Activated CD4-positive, alpha-beta T cell treated with anti-CD3 and anti-CD28 coated beads, Interleukin-2, amount 10 ng/mL, durations not matched to agents 24 days and 14 days (primary cell): ENCODE data around the gene CALHM5. TPM values are rescaled to one million over a fixed set of nuclear protein-coding genes. Genes with fewer than 3 reads are reported as not detected.
"Not testable (repeated sequence)": the region's sequence is repeated elsewhere in the genome, so short reads cannot be mapped to it uniquely, and the experiment has no call there.

Experiments
- DNase-seq: peaks from one replicate; pipeline ENCODE4 v3.0.0; 2022
- H3K27ac Mint-ChIP-seq: one replicate; pipeline ENCODE4 v1.8.0; 2022; ENCODE audit warnings: mild to moderate bottlenecking, mixed read lengths
- H3K27me3 Mint-ChIP-seq: one replicate; pipeline ENCODE4 v1.8.0; 2022; ENCODE audit warnings: mixed read lengths
- H3K36me3 Mint-ChIP-seq: one replicate; pipeline ENCODE4 v1.8.0; 2022; ENCODE audit warnings: low read depth, mild to moderate bottlenecking, mixed read lengths
- H3K4me1 Mint-ChIP-seq: one replicate; pipeline ENCODE4 v1.8.0; 2021; ENCODE audit warnings: mixed read lengths
- H3K4me3 Mint-ChIP-seq: one replicate; pipeline ENCODE4 v1.8.0; 2022; ENCODE audit warnings: mild to moderate bottlenecking, moderate library complexity, mixed read lengths
- H3K9me3 Mint-ChIP-seq: one replicate; pipeline ENCODE4 v1.8.0; 2021; ENCODE audit warnings: mixed read lengths
- intact Hi-C: fragments of 100-400 bp; cut with micrococcal nuclease; formaldehyde crosslinking; loops from one replicate; pipeline ENCODE4 v1.15.1; 2023
- total RNA-seq: library from RNA; stranded (reverse); gene quantifications from 2 replicates; pipeline ENCODE4 v1.2.3, GENCODE V29; 2022

CALHM5 gene
- total RNA-seq, 1 donor from 2014 or later = not detected

DNA sequence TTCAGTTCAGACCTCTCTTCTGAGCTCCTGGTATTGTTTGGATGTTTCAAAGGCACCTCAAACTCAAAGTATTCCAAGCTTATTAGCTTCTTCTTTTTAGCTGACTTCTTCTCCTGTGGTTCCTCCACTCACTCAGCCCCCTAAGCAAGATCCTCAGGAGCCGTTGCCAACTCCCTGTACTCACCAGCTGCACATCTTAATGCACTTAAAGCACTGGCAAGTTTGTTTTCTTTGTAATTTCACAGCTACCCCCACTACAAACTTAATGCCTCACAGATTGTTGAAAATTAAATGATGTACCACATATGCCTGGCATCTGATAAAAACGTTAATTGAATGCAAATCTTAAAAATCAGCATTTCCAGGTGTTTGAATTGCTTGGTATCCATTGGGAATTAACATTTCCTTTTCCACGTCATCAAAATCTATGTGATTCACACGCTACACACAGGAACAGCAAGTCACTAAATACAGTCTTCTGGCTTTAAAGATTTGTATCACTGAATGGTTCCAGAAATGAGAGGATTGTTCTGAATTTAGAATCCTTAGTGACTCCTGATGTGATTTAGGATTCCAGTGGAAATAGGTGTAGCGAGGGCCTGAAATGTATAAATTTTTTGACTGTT is 25.8 kb upstream of the CALHM5 start:
- Mint-ChIP-seq H3K27me3 (peaks cover 66% of the 10 kb centered on the region), H3K4me3 (no peak overlapping the region), H3K9me3 (peaks cover 40% of the 10 kb centered on the region), H3K27ac (no peak overlapping the region), H3K4me1 (no peaks in the 10 kb centered on the region), H3K36me3 (peaks cover 2% of the 10 kb centered on the region)
- intact Hi-C loops = no loop called here
- DNase-seq = no peak

- H3K36me3 Mint-ChIP-seq = peaks cover 2% of the 10 kb centered on the region
- H3K9me3 Mint-ChIP-seq = peaks cover 29% of the 10 kb centered on the region
- intact Hi-C loops = no loop called here
- H3K4me1 Mint-ChIP-seq = no peaks in the 10 kb centered on the region
- no peak for DNase-seq
- no peak overlapping the region for H3K4me3 Mint-ChIP-seq
- peaks cover 50% of the 10 kb centered on the region for H3K27me3 Mint-ChIP-seq
- H3K27ac Mint-ChIP-seq = no peak overlapping the region
Measured at GRCh38 chr6:116491610-116492330, 19.7 kb upstream of the CALHM5 start.

DNA sequence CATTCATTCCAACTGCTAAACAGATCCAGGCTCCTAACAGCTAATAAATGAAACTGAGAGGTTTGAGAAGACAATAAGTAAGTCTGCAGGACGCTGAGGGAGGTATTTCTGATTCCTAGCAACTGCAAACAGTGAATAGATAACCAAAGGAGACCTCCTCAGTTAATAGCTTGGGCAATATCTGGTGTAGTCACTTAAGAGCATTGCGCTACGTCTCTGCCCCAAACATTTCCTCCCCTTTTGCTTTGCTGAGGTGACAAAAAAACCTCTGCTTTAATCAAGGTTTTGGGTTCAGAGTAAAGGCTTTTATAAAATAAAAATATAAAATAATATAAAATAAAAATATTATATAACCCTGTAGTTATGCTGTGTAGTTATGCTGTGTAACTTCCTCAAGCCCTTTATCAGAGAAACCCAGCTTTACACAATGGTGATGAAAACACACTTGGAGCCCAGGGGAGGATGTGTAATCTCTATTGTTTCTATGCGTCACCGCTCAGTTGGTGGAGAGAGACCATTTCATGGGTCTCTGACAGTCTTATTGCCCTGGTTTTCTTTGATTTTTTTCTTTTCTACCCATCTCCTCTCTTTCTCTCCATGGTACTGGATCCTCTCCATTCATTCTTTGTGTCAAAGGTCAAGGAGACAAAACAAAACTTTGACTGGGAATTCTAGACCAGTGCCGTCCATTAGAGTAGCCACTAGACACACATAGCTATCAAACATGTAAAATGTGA is 18.9 kb upstream of the CALHM5 start:
- H3K4me3 Mint-ChIP-seq = no peak overlapping the region
- H3K36me3 Mint-ChIP-seq = no peaks in the 10 kb centered on the region
- no peak overlapping the region for H3K27ac Mint-ChIP-seq
- intact Hi-C loops = no loop called here
- peaks cover 49% of the 10 kb centered on the region for H3K27me3 Mint-ChIP-seq
- no peak for DNase-seq
- no peaks in the 10 kb centered on the region for H3K4me1 Mint-ChIP-seq
- peaks cover 29% of the 10 kb centered on the region for H3K9me3 Mint-ChIP-seq

DNA sequence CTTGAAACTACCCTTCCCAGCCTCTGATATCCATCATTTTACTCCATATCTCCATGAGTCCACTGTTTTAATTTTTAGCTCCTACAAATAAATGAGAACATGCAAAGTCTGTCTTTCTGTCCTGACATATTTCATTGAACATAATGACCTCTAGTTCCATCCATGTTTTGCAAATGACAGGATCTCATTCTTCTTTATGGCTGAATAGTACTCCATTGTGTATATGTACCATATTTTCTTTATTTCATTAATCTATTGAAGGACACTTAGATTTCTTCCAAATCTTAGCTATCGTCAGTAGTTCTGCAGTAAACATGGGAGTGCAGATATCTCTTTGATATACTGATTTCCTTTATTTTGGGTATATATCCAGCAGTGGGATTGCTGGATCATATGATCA is 16.3 kb upstream of the CALHM5 start:
- Mint-ChIP-seq H3K9me3 (peaks cover 16% of the 10 kb centered on the region), H3K27me3 (peaks cover 40% of the 10 kb centered on the region)
- H3K36me3 Mint-ChIP-seq, H3K4me3 Mint-ChIP-seq, H3K27ac Mint-ChIP-seq, intact Hi-C loops, DNase-seq, H3K4me1 Mint-ChIP-seq: not testable (repeated sequence)

DNA sequence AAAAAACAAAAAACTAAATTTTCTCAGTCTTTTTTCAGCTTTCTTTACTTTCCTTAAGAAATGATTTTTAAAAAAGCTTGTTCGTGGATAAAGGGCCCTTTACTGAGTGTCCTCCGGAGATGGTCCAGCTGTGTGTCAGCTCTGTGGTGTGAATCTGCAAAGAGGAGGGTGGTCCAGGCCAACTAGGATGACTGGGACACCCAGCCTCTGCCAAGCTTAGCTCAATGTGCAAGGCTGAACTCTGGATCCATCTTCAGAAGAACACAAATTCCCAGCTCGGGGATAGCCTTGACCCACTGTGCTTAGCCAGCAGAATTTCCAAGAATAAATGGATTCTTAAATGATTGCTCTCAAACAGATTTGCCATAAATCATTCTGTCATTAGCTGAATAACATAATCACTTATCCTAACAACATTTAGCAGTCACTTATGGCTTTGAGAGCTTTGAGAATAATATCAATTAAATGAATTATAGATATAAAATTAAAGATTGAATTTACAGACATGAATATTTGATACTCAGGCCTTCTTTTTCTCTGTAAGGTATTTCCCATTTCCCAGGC is 14.2 kb upstream of the CALHM5 start:
- DNase-seq = no peak
- intact Hi-C loops = no loop called here
- Mint-ChIP-seq H3K27me3 (peaks cover 23% of the 10 kb centered on the region), H3K9me3 (peaks cover 10% of the 10 kb centered on the region), H3K27ac (no peak overlapping the region), H3K4me3 (no peak overlapping the region), H3K4me1 (peaks cover 2% of the 10 kb centered on the region), H3K36me3 (no peaks in the 10 kb centered on the region)

DNA sequence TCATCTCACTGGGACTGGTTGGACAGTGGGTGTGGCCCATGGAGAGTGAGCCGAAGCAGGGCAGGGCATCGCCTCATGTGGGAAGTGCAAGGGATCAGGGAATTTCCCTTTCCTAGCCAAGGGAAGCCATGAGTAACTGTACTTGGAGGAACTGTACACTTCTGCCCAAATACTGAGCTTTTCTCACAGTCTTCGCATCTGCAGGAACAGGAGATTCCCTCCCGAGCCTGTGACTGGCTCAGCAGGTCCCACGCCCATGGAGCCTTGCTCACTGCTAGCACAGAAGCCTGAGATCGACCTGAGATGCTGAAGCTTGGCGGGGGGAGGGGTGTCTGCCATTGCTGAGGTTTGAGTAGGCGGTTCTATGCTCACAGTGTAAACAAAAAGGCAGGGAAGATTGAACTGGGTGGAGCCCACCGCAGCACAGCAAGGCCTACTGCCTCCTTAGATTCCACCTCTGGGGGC is 10.4 kb upstream of the CALHM5 start:
- peaks cover 2% of the 10 kb centered on the region for H3K4me1 Mint-ChIP-seq
- H3K9me3 Mint-ChIP-seq = peaks cover 21% of the 10 kb centered on the region
- peak overlapping the region; percentile 43 for H3K4me3 Mint-ChIP-seq
- H3K36me3 Mint-ChIP-seq = no peaks in the 10 kb centered on the region
- H3K27me3 Mint-ChIP-seq = peaks cover 33% of the 10 kb centered on the region
- intact Hi-C loops = no loop called here
- H3K27ac Mint-ChIP-seq = no peak overlapping the region
- peak; percentile 74 for DNase-seq

GRCh38 chr6:116507324-116507723 is 4.1 kb upstream of the CALHM5 start:
- DNase-seq = no peak
- Mint-ChIP-seq H3K27ac (no peak overlapping the region), H3K9me3 (peaks cover 29% of the 10 kb centered on the region), H3K27me3 (peaks cover 39% of the 10 kb centered on the region), H3K4me1 (no peaks in the 10 kb centered on the region), H3K36me3 (no peaks in the 10 kb centered on the region), H3K4me3 (no peak overlapping the region)
- intact Hi-C loops = no loop called here

DNA sequence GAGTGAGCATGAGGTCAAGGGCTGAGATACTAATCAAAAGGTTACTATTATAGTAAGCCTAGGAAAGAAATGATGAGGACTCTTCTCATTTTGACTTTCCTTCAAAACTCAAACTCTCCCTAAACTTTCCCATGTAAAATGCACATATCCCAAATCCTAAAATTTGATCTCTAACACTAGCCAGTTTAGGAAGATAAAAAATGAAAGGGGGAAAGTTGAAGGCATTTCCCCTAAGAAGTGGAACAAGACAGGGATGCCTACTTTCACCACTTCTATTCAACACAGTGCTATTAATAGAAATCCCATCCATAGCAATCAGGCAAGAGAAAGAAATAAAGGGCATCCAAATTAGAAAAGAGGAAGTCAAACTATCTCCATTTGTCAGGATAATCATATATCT is 2.9 kb upstream of the CALHM5 start:
- Mint-ChIP-seq H3K4me3 (no peak overlapping the region), H3K36me3 (no peaks in the 10 kb centered on the region), H3K27me3 (peaks cover 37% of the 10 kb centered on the region), H3K4me1 (no peaks in the 10 kb centered on the region), H3K27ac (no peak overlapping the region), H3K9me3 (peaks cover 25% of the 10 kb centered on the region)
- DNase-seq = no peak
- intact Hi-C loops = no loop called here

- no peaks in the 10 kb centered on the region for H3K4me1 Mint-ChIP-seq
- no peak for DNase-seq
- H3K4me3 Mint-ChIP-seq = no peak overlapping the region
- intact Hi-C loops = no loop called here
- H3K36me3 Mint-ChIP-seq = no peaks in the 10 kb centered on the region
- no peak overlapping the region for H3K27ac Mint-ChIP-seq
- peaks cover 13% of the 10 kb centered on the region for H3K9me3 Mint-ChIP-seq
- peaks cover 39% of the 10 kb centered on the region for H3K27me3 Mint-ChIP-seq
Measured at GRCh38 chr6:116512111-116512559, 696 bp downstream of the CALHM5 start.

- intact Hi-C loops = no loop called here
- Mint-ChIP-seq H3K36me3 (no peaks in the 10 kb centered on the region), H3K27me3 (peaks cover 37% of the 10 kb centered on the region)
Measured at GRCh38 chr6:116512734-116513133, 1.3 kb downstream of the CALHM5 start.

DNA sequence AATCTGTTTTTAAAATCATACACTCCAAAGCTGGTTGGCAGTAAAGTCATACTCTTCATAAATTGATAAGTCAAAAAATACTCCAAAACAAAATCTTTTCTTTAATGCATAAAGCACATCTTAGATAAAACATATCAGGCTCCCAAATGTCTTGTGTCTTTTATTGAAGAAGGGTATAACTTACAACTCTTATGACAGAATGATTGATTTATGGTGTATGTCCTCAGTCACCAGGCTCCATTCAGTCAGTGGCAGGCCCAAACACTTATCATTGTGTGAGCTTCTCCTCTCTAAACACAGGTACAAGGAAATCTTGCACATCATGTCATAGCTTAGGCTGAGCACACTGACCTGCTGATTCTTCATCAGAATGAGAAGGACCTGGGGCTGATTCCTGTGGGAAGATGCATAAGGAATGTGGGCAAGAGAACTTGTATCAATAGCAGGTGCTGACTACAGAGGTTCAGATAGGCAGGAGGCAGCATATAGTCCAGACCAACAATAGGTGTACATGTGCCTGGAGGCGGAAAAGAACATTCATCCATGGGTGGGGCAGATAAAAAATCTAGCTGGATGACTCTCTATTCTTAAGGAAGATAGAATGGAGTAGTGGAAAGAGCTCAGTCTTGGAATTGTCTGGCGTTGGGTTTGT is 1.9 kb downstream of the CALHM5 start:
- Mint-ChIP-seq H3K9me3 (peaks cover 11% of the 10 kb centered on the region), H3K4me3 (no peak overlapping the region), H3K36me3 (no peaks in the 10 kb centered on the region), H3K4me1 (no peaks in the 10 kb centered on the region), H3K27ac (no peak overlapping the region), H3K27me3 (peaks cover 42% of the 10 kb centered on the region)
- intact Hi-C loops = no loop called here
- DNase-seq = no peak

More at GRCh38 chr6:116512734-116513133, 1.3 kb downstream of the CALHM5 start:
- Mint-ChIP-seq H3K4me1 (no peaks in the 10 kb centered on the region), H3K4me3 (no peak overlapping the region), H3K27ac (no peak overlapping the region), H3K9me3 (peaks cover 13% of the 10 kb centered on the region)
- no peak for DNase-seq

DNA sequence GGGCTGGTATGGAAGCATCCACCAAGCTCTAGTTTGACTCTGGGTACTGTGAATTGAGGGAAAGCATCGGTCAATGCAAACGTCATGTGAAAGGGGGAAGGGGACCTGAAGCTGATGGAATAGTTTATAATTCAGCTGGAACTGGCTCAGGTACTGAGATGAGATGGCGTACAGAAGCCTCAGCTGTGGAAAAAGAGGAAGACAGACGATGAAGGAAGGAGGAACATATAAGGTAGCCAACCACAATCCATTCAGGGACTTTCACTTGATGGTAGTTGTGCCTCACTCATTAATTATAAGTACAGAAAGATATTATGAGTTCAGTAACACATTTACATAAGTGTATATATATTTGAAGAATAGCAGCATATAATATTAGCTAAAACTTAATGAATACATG is 2.7 kb downstream of the CALHM5 start:
- Mint-ChIP-seq H3K4me3 (no peak overlapping the region), H3K27ac (no peak overlapping the region), H3K27me3 (peaks cover 45% of the 10 kb centered on the region), H3K36me3 (no peaks in the 10 kb centered on the region), H3K4me1 (no peaks in the 10 kb centered on the region), H3K9me3 (peaks cover 5% of the 10 kb centered on the region)
- intact Hi-C loops = no loop called here
- DNase-seq = no peak

DNA sequence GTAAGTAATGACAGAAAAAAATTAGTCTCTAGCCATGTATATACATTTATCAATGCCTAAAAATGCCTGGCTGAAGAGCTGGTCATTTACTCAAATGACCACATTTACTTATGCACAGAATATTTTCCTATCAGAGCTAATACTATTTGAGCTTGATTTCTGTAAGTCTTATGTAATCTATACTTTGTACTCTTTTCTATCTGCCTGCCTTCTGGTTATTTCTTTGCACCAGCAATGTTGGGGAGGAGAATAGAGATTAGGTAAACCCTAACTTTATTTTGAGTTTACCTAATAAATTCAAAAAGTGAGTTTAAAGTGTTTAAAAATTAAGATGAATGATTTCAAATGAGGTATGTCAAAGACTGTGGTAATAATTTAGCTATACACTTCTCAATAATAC is 3.7 kb downstream of the CALHM5 start:
- Mint-ChIP-seq H3K9me3 (no peaks in the 10 kb centered on the region), H3K27ac (no peak overlapping the region), H3K27me3 (peaks cover 40% of the 10 kb centered on the region), H3K36me3 (no peaks in the 10 kb centered on the region), H3K4me1 (no peaks in the 10 kb centered on the region), H3K4me3 (no peak overlapping the region)
- no peak for DNase-seq
- intact Hi-C loops = no loop called here
